ENCODE measurements around the gene PARL. TPM values are rescaled to one million over a fixed set of nuclear protein-coding genes. Genes with fewer than 3 reads are reported as not detected.

The PARL gene
- total and polyA plus RNA-seq, 2 donors (not counting 1 experiment from before 2014, with no cell fraction given) = 23.5 to 46.7 TPM

- Histone ChIP-seq H3K9ac (ENCODE audit: low read length) (no peak overlapping the region), H3K27ac (ENCODE audit: low read length in 2 of 2) (no peak overlapping the region), H4K20me1 (ENCODE audit: control insufficient read depth, insufficient read depth, low read length, poor library complexity, severe bottlenecking) (no peaks in the 10 kb centered on the region), H3K9me3 (ENCODE audit: control extremely low read depth in 1 of 3, control insufficient read depth in 2 of 3, insufficient read depth in 1 of 3, low read length in 2 of 3) (no peaks in the 10 kb centered on the region), H3K4me1 (ENCODE audit: control insufficient read depth in 2 of 2, insufficient read depth in 2 of 2, low read length in 2 of 2) (no peaks in the 10 kb centered on the region), H3K36me3 (replicated peaks in 1 of 2; ENCODE audit: control extremely low read depth in 1 of 2, control insufficient read depth in 1 of 2, extremely low read depth in 1 of 2, insufficient read depth in 2 of 2, low read length in 1 of 2) (peaks cover 0 to 16% of the 10 kb centered on the region in 2 experiments), H2AFZ (ENCODE audit: insufficient read depth, low read depth, low read length, poor library complexity, severe bottlenecking) (no peak overlapping the region), H3K4me3 (ENCODE audit: control extremely low read depth in 1 of 5, extremely low read depth in 1 of 5, insufficient read depth in 1 of 5, low read depth in 2 of 5, low read length in 4 of 5) (no peak overlapping the region), H3K4me2 (replicated peaks; ENCODE audit: low read depth, low read length, poor library complexity, severe bottlenecking) (no peak overlapping the region), H3K27me3 (replicated peaks in 1 of 4; ENCODE audit: control extremely low read depth in 1 of 4, control insufficient read depth in 3 of 4, insufficient read depth in 4 of 4, low read length in 3 of 4) (no peaks in the 10 kb centered on the region), H3K79me2 (ENCODE audit: control insufficient read depth, insufficient read depth, low read length) (no peaks in the 10 kb centered on the region)
- H3K4me1 Mint-ChIP-seq = no peaks in the 10 kb centered on the region
- H3K27me3 Mint-ChIP-seq = no peaks in the 10 kb centered on the region
- no peak overlapping the region for H3K27ac Mint-ChIP-seq
- 97% methylated on average over 6 of the region's 7 CpGs for WGBS (ENCODE audit: insufficient coverage)
- ATAC-seq (ENCODE audit: low read depth) (no peak), DNase-seq (no peak)
- intact Hi-C loops (cut with micrococcal nuclease) = no loop called here
- H3K9me3 Mint-ChIP-seq (ENCODE audit: insufficient read depth) = no peaks in the 10 kb centered on the region
- TF ChIP-seq EZH2 (IDR thresholded peaks at IDR 0.05; ENCODE audit: borderline replicate concordance, insufficient read depth, low read depth, low read length, poor library complexity, severe bottlenecking) = no peak
- TF ChIP-seq CTCF (IDR thresholded peaks at IDR 0.05) = no peak
- no peak overlapping the region for H3K4me3 Mint-ChIP-seq
- ChIA-PET CTCF (interaction anchor here (0.7 kb wide), 1 partner anchor 650 kb away, joined by 3 read pairs; no protein-coding TSS in a partner anchor), POLR2A (no interaction called here)
Observed at GRCh38 chr3:183924956-183925355, 40.3 kb upstream of the PARL start.

- H3K27me3 Mint-ChIP-seq = no peaks in the 10 kb centered on the region
- H3K4me1 Mint-ChIP-seq = no peaks in the 10 kb centered on the region
- Histone ChIP-seq H3K4me1 (ENCODE audit: control insufficient read depth in 2 of 2, insufficient read depth in 2 of 2, low read length in 2 of 2) (no peaks in the 10 kb centered on the region), H3K9ac (ENCODE audit: low read length) (no peak overlapping the region), H3K36me3 (replicated peaks in 1 of 2; ENCODE audit: control extremely low read depth in 1 of 2, control insufficient read depth in 1 of 2, extremely low read depth in 1 of 2, insufficient read depth in 2 of 2, low read length in 1 of 2) (peaks cover 0 to 16% of the 10 kb centered on the region in 2 experiments), H3K27me3 (replicated peaks in 1 of 4; ENCODE audit: control extremely low read depth in 1 of 4, control insufficient read depth in 3 of 4, insufficient read depth in 4 of 4, low read length in 3 of 4) (no peaks in the 10 kb centered on the region), H2AFZ (ENCODE audit: insufficient read depth, low read depth, low read length, poor library complexity, severe bottlenecking) (no peak overlapping the region), H3K4me3 (ENCODE audit: control extremely low read depth in 1 of 5, extremely low read depth in 1 of 5, insufficient read depth in 1 of 5, low read depth in 2 of 5, low read length in 4 of 5) (no peak overlapping the region), H4K20me1 (ENCODE audit: control insufficient read depth, insufficient read depth, low read length, poor library complexity, severe bottlenecking) (no peaks in the 10 kb centered on the region), H3K27ac (ENCODE audit: low read length in 2 of 2) (no peak overlapping the region), H3K9me3 (ENCODE audit: control extremely low read depth in 1 of 3, control insufficient read depth in 2 of 3, insufficient read depth in 1 of 3, low read length in 2 of 3) (no peaks in the 10 kb centered on the region), H3K4me2 (replicated peaks; ENCODE audit: low read depth, low read length, poor library complexity, severe bottlenecking) (no peak overlapping the region), H3K79me2 (ENCODE audit: control insufficient read depth, insufficient read depth, low read length) (no peaks in the 10 kb centered on the region)
- TF ChIP-seq CTCF (IDR thresholded peaks at IDR 0.05) (no peak), EZH2 (IDR thresholded peaks at IDR 0.05; ENCODE audit: borderline replicate concordance, insufficient read depth, low read depth, low read length, poor library complexity, severe bottlenecking) (no peak)
- ChIA-PET POLR2A (no interaction called here), CTCF (no interaction called here)
- DNase-seq (no peak), ATAC-seq (ENCODE audit: low read depth) (no peak)
- H3K9me3 Mint-ChIP-seq (ENCODE audit: insufficient read depth) = no peaks in the 10 kb centered on the region
- H3K4me3 Mint-ChIP-seq = no peak overlapping the region
- H3K27ac Mint-ChIP-seq = no peak overlapping the region
- 90% methylated on average over 3 of the region's 3 CpGs for WGBS (ENCODE audit: insufficient coverage)
- intact Hi-C loops (cut with micrococcal nuclease) = no loop called here
Observed at GRCh38 chr3:183924543-183924942, 39.9 kb upstream of the PARL start.
